ENCODE results near the gene SNAPC4. TPM values are rescaled to one million over a fixed set of nuclear protein-coding genes. Genes with fewer than 3 reads are reported as not detected.
"Not testable (repeated sequence)": the region's sequence is repeated elsewhere in the genome, so short reads cannot be mapped to it uniquely, and the experiment has no call there.

The SNAPC4 gene
- polyA plus RNA-seq, 1 donor: 13.6 TPM

GRCh38 chr9:136411378-136411777 lies 11.4 kb upstream of the SNAPC4 start:
- DNase-seq: no peak

- DNase-seq: peak; percentile 87
Observed at GRCh38 chr9:136410500-136411287, 10.7 kb upstream of the SNAPC4 start, which contains the start of the genes ENTR1 and PMPCA. TSS of gene ENTR1 (minus strand) at chr9:136410614. CDS start at chr9:136410397, 217 bp downstream. TSS of gene PMPCA (plus strand) at chr9:136410658. CDS start at chr9:136410669, 11 bp downstream.

GRCh38 chr9:136409557-136410455 lies 9.8 kb upstream of the SNAPC4 start:
- DNase-seq: no peak

GRCh38 chr9:136407911-136408310 lies 7.9 kb upstream of the SNAPC4 start:
- no peak for DNase-seq

- DNase-seq: not testable (repeated sequence)
Observed at GRCh38 chr9:136407061-136407460, 7.1 kb upstream of the SNAPC4 start.

- not testable (repeated sequence) for DNase-seq
Observed at GRCh38 chr9:136405904-136406303, 5.9 kb upstream of the SNAPC4 start.

- no peak for DNase-seq
Observed at GRCh38 chr9:136405481-136405880, 5.5 kb upstream of the SNAPC4 start.

GRCh38 chr9:136404801-136405136 lies 4.8 kb upstream of the SNAPC4 start:
- no peak for DNase-seq

GRCh38 chr9:136403915-136404800 lies 4.2 kb upstream of the SNAPC4 start:
- DNase-seq: no peak

GRCh38 chr9:136403538-136403914 lies 3.6 kb upstream of the SNAPC4 start:
- DNase-seq: no peak

- no peak for DNase-seq
Observed at GRCh38 chr9:136402067-136402466, 2.1 kb upstream of the SNAPC4 start.

GRCh38 chr9:136401173-136401922 lies 1.4 kb upstream of the SNAPC4 start:
- no peak for DNase-seq

- no peak for DNase-seq
Observed at GRCh38 chr9:136399176-136400037, 563 bp downstream of the SNAPC4 start.

- no peak for DNase-seq
Observed at GRCh38 chr9:136398286-136398685, 1.7 kb downstream of the SNAPC4 start.

GRCh38 chr9:136397643-136398042 lies 2.3 kb downstream of the SNAPC4 start:
- DNase-seq: no peak

- DNase-seq: no peak
Observed at GRCh38 chr9:136396219-136396515, 3.8 kb downstream of the SNAPC4 start.

GRCh38 chr9:136395345-136396218 lies 4.4 kb downstream of the SNAPC4 start:
- DNase-seq: no peak

- DNase-seq: no peak
Observed at GRCh38 chr9:136395020-136395340, 5.0 kb downstream of the SNAPC4 start.

GRCh38 chr9:136394312-136395019 lies 5.5 kb downstream of the SNAPC4 start:
- DNase-seq: no peak

Measured in left kidney (tissue), 2 donors.